ENCODE measurements around the gene SPRR2A.
"Not testable (repeated sequence)": the region's sequence is repeated elsewhere in the genome, so short reads cannot be mapped to it uniquely, and the experiment has no call there.

Gene SPRR2A

DNA sequence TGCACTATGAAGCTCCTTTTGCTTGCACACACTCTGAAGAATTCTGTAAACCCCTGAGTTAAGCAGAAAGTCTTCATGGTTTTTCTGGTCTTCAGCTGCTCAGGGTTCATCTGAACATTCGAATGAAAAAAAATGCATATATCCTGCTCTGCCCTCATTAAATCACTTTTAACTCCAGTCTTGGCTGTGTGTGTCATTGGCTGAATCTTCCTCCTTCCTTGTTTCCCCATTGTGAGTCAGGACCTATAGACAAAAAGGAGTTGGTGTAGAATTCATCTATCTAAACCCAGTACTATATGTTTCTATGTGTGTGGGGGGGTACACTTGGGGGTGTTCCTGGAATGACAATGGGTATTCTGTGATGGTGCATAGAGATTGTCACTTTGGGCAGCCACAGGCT, 32.9 kb downstream of the SPRR2A start:
- no peak for DNase-seq

DNA sequence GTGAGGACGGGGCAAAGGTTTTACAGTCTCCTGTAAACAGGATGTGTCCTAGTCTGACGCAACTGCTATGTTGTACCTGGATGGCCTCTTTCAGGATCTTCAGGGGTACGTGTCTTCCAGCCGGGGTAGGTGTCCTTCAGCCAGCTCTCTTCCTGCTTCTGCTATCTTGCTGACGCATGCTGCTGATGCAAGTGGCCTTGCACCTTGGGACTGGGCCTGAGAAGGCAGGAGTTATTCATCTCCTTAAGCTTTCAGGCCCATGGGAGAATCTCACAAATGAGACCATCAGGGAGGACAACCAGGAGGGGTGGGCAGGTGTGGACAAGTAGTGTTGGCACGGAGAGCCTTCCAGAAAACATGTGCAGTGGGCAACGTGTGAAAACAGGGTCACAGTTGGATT, 34.2 kb downstream of the SPRR2A start:
- DNase-seq = no peak

DNA sequence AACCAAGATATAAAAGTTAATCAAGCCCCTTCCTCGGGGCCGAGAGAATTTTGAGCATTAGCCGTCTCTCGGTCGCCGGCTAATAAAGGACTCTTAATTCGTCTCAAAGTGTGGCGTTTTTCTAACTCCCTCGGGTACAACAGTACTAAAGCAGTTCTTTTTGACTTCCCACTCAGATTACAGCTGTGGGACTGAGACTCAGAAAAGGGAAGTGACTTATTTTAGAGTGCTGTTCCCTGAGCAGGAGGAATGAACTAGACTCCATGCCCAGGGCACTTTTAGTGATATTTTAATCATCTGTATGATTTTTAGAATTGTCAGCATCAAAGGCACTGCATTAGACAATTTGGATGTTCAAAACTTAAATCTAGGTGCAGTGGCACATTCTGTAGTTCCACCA, 35.0 kb downstream of the SPRR2A start:
- not testable (repeated sequence) for DNase-seq

DNA sequence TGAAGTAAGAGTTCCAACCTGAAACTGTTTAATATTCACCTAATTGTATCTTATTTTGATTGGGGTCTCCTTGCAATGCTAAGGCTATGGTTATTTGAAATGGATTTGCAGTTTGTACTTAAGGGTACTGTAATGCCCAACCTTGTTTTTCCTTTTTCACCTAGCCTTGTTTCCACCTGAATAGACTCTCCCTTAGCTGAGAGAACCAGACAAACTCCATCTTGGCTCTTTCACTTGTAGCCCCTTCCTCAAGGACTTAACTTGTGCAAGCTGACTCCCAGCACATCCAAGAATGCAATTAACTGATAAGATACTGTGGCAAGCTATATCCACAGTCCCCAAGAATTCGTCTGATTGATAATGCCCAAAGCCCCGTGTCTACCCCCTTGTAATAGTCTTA, 35.5 kb downstream of the SPRR2A start:
- DNase-seq = not testable (repeated sequence)

DNA sequence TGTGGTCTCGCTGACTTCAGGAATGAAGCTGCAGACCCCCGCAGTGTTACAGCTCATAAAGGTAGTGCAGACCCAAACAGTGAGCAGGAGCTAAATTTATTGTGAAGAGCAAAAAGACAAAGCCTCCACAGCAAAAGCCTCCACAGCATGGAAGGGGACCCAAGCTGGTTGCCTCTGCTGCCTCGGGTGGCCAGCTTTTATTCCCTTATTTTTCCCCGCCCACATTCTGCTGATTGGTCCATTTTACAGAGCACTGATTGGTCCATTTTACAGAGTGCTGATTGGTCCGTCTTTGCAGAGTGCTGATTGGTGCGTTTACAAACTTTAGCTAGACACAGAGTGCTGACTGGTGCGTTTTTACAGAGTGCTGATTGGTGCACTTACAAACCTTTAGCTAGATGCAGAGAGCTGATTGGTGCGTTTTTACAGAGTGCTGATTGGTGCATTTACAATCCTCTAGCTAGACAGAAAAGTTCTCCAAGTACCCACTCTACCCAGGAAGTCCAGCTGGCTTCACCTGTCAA, 46.0 kb downstream of the SPRR2A start:
- not testable (repeated sequence) for DNase-seq

Data from NCI-H69 (cell line).